A549 (cell line): Measurements from ENCODE around the gene AKAP10.

Source experiments
- CTCF ChIP-seq: fragments of >200 bp; sonication (Bioruptor Twin); formaldehyde crosslinking; IDR thresholded peaks from 3 replicates; pipeline ENCODE4 v1.5.1; 2016
- EHF ChIP-seq: fragments of 250-450 bp; sonication (Bioruptor Pico); IDR thresholded peaks from 2 replicates; pipeline ENCODE4 v1.5.0; 2020; ENCODE audit warnings: mild to moderate bottlenecking
- JUN ChIP-seq, 2 experiments: fragments of >200 bp; sonication (Bioruptor Twin); formaldehyde crosslinking; IDR thresholded peaks; 2 replicates in 1 of 2; 3 replicates in 1 of 2; pipeline ENCODE4 v1.6.1; 2016 to 2017
- KDM1A ChIP-seq: fragments of 200-600 bp; sonication (generic); IDR thresholded peaks from 2 replicates; pipeline ENCODE4 v1.6.1; 2016; ENCODE audit warnings: low read depth, mild to moderate bottlenecking
- NPAS2 ChIP-seq: fragments of 250-450 bp; sonication (Bioruptor Pico); IDR thresholded peaks from 2 replicates; pipeline ENCODE4 v1.8.0; 2022; ENCODE audit warnings: mild to moderate bottlenecking, moderate library complexity, borderline replicate concordance
- POLR2A ChIP-seq: IDR thresholded peaks from 2 replicates; pipeline ENCODE4 v1.6.1; 2012; ENCODE audit warnings: mild to moderate bottlenecking, low read length
- RFX5 ChIP-seq: fragments of 450-650 bp; IDR thresholded peaks from 2 replicates; pipeline ENCODE4 v1.7.1; 2014; ENCODE audit warnings: antibody characterized with exemption, mild to moderate bottlenecking, moderate library complexity
- SREBF2 ChIP-seq: fragments of 450-650 bp; IDR thresholded peaks from 2 replicates; pipeline ENCODE4 v1.6.1; 2014; ENCODE audit warnings: mild to moderate bottlenecking, moderate library complexity
- TF ChIP-seq, protein P1 (sequence below): fragments of 450-650 bp; IDR thresholded peaks from 2 replicates; pipeline ENCODE4 v1.6.1; 2014; ENCODE audit warnings: antibody characterized with exemption
- TF ChIP-seq, protein P2 (sequence below): IDR thresholded peaks from 2 replicates; pipeline ENCODE4 v1.6.1; 2012; ENCODE audit warnings: low read depth, borderline replicate concordance

- TF ChIP-seq EHF (CRISPR knock-in tag) (no peak), NPAS2 (CRISPR knock-in tag) (no peak), CTCF (no peak), KDM1A (no peak), JUN (IDR thresholded peaks at IDR 0.05) (no peak), RFX5 (no peak), SREBF2 (no peak), POLR2A (no peak)
- TF ChIP-seq, protein P1, sequence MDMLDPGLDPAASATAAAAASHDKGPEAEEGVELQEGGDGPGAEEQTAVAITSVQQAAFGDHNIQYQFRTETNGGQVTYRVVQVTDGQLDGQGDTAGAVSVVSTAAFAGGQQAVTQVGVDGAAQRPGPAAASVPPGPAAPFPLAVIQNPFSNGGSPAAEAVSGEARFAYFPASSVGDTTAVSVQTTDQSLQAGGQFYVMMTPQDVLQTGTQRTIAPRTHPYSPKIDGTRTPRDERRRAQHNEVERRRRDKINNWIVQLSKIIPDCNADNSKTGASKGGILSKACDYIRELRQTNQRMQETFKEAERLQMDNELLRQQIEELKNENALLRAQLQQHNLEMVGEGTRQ = no peak
- TF ChIP-seq, protein P2, sequence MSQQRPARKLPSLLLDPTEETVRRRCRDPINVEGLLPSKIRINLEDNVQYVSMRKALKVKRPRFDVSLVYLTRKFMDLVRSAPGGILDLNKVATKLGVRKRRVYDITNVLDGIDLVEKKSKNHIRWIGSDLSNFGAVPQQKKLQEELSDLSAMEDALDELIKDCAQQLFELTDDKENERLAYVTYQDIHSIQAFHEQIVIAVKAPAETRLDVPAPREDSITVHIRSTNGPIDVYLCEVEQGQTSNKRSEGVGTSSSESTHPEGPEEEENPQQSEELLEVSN = no peak
Measured at GRCh38 chr17:19973156-19973555, 4.5 kb downstream of the AKAP10 start.
